GM12872 (cell line): ENCODE data around the gene JAG2.
A peak's percentile ranks its signal among the peaks of the same experiment; 100 is the strongest.

Source experiments
- TF ChIP-seq, protein P1 (sequence below): IDR thresholded peaks from 3 replicates; pipeline ENCODE4 v1.5.1; 2011; ENCODE audit warnings: low read depth, mild to moderate bottlenecking, low read length, moderate library complexity; ENCODE audit not compliant: insufficient read depth

Gene JAG2

DNA sequence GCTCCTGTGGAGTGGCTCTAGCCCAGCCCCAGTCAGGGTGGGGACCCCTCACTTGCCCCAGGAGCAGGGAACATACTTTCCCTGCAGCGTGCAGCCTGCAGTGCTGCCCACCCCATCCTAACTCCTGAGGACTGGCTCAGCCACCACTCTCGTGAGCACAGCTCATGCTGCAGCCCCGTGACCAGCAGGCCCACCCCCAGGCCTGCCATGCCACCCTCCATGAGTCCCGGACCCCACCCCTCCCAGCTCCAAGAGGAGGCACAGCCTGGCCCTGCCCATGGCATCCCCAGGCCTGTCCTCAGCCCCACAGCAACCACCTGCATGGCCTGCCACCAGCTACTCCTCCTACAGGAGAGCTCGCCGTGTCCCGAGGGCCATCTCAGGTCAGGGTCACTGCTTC lies 3.9 kb upstream of the JAG2 start:
- TF ChIP-seq, protein P1, sequence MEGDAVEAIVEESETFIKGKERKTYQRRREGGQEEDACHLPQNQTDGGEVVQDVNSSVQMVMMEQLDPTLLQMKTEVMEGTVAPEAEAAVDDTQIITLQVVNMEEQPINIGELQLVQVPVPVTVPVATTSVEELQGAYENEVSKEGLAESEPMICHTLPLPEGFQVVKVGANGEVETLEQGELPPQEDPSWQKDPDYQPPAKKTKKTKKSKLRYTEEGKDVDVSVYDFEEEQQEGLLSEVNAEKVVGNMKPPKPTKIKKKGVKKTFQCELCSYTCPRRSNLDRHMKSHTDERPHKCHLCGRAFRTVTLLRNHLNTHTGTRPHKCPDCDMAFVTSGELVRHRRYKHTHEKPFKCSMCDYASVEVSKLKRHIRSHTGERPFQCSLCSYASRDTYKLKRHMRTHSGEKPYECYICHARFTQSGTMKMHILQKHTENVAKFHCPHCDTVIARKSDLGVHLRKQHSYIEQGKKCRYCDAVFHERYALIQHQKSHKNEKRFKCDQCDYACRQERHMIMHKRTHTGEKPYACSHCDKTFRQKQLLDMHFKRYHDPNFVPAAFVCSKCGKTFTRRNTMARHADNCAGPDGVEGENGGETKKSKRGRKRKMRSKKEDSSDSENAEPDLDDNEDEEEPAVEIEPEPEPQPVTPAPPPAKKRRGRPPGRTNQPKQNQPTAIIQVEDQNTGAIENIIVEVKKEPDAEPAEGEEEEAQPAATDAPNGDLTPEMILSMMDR, result no peak

DNA sequence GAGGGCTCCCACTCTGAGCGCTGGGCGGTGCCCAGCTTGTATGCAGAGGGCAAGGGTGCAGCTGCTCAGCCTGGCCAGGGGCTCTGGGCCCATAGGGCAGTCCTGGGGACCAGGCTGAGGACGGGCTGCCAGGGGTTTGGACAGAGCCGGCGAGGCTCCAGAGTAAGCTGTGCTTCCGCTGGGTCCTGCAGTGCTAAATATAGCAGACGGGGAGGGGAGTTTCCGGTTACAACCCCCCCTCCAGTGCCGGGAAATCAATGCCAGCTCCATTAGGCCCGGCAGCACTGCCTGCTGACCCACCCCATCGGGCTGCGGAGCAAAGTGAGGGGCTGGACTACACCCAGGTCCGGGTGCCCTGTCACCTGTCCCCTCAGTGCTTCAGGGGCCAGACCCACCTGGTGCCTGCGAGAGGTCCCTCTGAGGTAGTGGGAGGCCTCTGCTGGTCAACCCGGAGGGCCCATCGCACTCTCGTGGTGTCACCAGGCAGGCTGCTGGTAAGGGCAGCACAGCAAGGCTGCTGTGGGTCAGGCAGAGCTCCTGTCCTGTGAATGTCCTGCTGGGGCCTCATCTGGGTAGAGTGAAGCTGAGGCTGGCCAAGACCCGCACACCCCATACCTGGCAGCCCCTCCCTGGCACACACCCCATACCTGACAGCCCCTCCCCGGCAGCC lies 2.6 kb upstream of the JAG2 start:
- TF ChIP-seq, protein P1, result no peak

- TF ChIP-seq, protein P1, result no peak
These were observed 1.4 kb upstream of the JAG2 start for GRCh38 chr14:105169776-105170655.

GRCh38 chr14:105168979-105169507 lies 467 bp upstream of the JAG2 start:
- TF ChIP-seq, protein P1, result peak; percentile 57

- TF ChIP-seq, protein P1, result no peak
These were observed 519 bp downstream of the JAG2 start for GRCh38 chr14:105168093-105168420.

DNA sequence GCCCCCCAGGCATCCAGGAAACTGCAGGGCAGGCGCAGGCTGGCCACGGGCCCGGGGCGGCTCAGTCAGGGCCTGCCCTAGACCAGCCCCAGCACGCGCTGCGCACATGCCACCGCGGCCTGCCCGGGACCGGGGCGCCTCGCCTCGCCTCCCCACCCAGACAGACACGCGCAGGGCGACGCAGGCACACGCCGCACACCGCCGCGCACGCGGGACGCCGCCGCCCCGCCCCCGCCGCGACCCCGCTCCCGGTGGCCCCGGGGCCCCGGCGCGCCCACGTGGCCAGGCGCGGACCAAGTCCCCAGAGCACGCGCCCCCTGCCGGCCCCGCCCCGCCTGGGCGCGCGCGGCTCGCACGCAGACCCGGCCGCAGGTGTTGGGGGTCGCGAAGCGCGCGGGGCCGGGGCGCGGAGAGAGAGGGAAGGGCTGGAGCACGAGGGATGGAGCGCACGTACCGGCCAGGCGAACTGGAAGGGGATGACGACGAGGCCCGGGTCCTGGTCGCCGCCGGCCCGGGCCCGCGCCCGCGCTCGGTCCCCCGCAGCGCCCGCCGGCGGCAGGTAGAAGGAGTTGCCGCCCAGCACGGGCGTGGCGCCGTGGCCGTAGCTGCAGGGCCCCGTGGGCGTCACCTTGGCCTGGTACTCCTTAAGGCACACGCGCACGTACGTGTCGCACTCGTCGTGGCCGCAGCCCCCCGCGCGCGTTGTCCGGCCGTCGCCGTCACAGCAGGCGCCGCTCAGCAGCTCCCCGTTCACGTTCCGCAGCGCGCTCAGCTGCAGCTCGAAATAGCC lies 1.1 kb downstream of the JAG2 start:
- TF ChIP-seq, protein P1, result no peak
